Subcutaneous abdominal adipose tissue (tissue), 5 donors: ENCODE results near the gene CEP112.

Experiments
- H3K27ac ChIP-seq: one replicate; pipeline ENCODE4 v1.7.0; 2013; ENCODE audit warnings: low read depth, mild to moderate bottlenecking, inconsistent platforms, low read length, moderate library complexity
- H3K27me3 ChIP-seq, 5 donors: one replicate each; pipeline ENCODE4 v1.7.0; 2013; ENCODE audit warnings: low read length in 5 of 5, inconsistent platforms in 1 of 5; ENCODE audit not compliant: control insufficient read depth in 5 of 5, insufficient read depth in 4 of 5
- H3K36me3 ChIP-seq, 5 donors: one replicate each; pipeline ENCODE4 v1.7.0; 2013; ENCODE audit warnings: low read length in 5 of 5; ENCODE audit not compliant: control insufficient read depth in 5 of 5, insufficient read depth in 5 of 5
- H3K4me1 ChIP-seq, 5 donors: one replicate each; pipeline ENCODE4 v1.7.0; 2013; ENCODE audit warnings: low read length in 5 of 5, mild to moderate bottlenecking in 3 of 5, moderate library complexity in 1 of 5; ENCODE audit not compliant: control insufficient read depth in 5 of 5, insufficient read depth in 5 of 5
- H3K4me3 ChIP-seq, 5 donors: one replicate each; pipeline ENCODE4 v1.7.0; 2013; ENCODE audit warnings: low read length in 5 of 5, low read depth in 1 of 5
- H3K9ac ChIP-seq, 5 donors: one replicate each; pipeline ENCODE4 v1.7.0; 2013; ENCODE audit warnings: low read length in 5 of 5, mild to moderate bottlenecking in 4 of 5, moderate library complexity in 3 of 5
- H3K9me3 ChIP-seq, 5 donors: one replicate each; pipeline ENCODE4 v1.7.0; 2013; ENCODE audit warnings: low read length in 5 of 5; ENCODE audit not compliant: control insufficient read depth in 5 of 5
- donor health status: healthy.
- donor health status: healthy.
- donor health status: healthy.
- donor health status: healthy.
- donor health status: healthy.

CEP112 gene

DNA sequence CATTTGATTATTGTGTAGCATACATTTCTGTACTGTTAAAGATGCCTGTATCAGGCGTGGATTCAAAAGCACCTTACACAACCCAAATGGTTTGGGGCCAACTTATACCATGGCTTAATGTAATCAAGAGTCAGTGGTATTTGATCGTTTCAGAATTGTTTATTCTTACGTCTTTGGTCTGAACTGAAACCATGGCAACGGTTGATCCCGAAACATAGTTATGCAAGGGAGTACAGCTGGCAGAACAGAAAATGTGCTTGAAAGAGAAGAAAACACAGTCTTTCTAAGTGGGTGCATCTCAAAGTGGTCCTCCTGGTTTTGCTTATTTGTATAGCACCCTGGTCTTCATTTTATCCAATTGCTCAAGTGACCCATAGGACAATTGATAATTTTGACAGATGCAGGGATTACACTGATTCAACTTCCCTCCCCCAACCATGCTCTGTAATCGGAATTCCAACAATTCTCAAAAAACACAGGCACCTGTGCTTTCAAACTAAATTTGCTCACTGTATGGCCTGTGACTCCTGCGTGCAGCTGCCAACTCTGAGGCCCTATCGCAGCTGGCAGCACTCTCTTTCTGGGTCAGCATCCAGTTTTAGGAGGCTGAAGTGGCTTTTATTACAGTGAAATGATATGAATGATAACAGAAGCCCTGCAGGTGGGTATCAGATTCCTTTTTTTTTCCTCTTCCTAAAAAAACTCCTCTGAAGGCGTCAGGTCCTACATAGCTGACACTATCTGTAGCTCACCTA lies 553.5 kb downstream of the CEP112 start:
- no peak overlapping the region for H3K27ac ChIP-seq
- H3K9me3 ChIP-seq, result peaks cover 0 to 4% (median 0%) of the 10 kb centered on the region in 5 donors

DNA sequence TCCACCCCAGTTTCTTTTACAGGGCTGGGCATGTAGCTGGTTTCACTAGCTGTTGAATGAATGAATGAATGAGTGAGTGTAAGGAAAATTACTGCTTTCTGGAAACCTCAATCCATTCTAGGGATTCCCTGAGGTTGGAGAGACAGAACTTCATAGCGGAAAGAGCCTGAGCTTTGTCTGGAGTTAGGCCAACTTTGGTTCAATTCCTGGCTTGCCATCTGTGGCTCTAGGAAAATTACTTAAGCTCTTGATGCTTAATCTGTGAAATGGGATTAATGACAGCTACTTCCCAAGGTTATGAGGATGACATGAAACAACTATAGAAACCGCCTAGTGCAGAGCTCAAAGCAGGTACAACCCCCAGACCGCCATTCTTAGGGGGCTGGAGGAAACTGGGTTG lies 554.1 kb downstream of the CEP112 start:
- H3K27me3 ChIP-seq, result no peaks in the 10 kb centered on the region
- no peak overlapping the region for H3K27ac ChIP-seq
- H3K4me3 ChIP-seq, result no peak overlapping the region
- peaks cover 0 to 3% (median 2%) of the 10 kb centered on the region in 5 donors for H3K36me3 ChIP-seq
- no peak overlapping the region for H3K9ac ChIP-seq
- H3K4me1 ChIP-seq, result peaks cover 0 to 3% (median 0%) of the 10 kb centered on the region in 5 donors
- peaks cover 0 to 4% (median 0%) of the 10 kb centered on the region in 5 donors for H3K9me3 ChIP-seq

More for the DNA sequence above, 553.5 kb downstream of the CEP112 start:
- no peaks in the 10 kb centered on the region for H3K27me3 ChIP-seq
- H3K36me3 ChIP-seq, result peaks cover 0 to 2% (median 0%) of the 10 kb centered on the region in 5 donors
- H3K4me1 ChIP-seq, result peaks cover 0 to 3% (median 0%) of the 10 kb centered on the region in 5 donors
- no peak overlapping the region for H3K9ac ChIP-seq
- H3K4me3 ChIP-seq, result no peak overlapping the region

DNA sequence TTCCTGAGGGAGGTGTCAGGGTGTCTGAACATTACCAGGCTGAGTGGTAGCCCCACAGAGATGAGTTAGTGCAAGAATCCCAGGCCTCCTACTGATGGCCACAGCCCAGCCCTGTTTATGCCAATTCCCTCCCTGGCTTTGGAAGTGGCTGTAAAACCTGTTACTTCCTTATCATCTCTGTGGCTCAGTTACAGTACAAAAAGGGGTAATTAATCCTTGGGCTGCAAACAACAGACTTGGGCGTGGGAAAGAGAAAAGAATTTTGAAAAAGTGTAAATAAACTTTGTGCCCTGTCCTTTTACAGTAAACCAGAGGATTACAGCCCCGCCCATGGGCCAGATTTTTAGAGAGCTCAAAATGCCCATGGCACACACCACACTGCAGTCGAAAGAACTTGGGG lies 557.4 kb downstream of the CEP112 start:
- H3K27ac ChIP-seq, result no peak overlapping the region
- H3K9me3 ChIP-seq, result no peaks in the 10 kb centered on the region
- no peak overlapping the region for H3K9ac ChIP-seq
- H3K27me3 ChIP-seq, result no peaks in the 10 kb centered on the region
- no peak overlapping the region for H3K4me3 ChIP-seq
- H3K36me3 ChIP-seq, result peaks cover 0 to 3% (median 2%) of the 10 kb centered on the region in 5 donors
- peaks cover 0 to 3% (median 0%) of the 10 kb centered on the region in 5 donors for H3K4me1 ChIP-seq

DNA sequence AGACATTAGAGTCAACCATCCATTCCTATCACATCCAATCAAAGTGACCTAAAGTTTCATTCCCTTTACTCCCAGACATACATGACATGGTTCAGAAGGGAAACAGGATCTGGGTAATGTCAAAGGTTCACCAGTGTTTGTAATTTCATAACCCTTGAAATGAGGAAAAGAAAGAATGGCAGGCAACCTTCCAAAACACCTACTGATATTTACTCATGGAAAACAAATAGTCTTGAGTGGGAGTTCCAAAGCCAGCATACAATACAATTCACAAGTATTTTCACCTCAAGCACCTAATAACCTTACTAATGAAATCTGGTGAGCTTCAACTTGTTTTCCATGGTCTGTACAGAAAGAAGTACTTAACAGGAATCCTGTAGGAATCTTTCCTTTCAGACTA lies 557.9 kb downstream of the CEP112 start:
- H3K27me3 ChIP-seq, result no peaks in the 10 kb centered on the region
- peaks cover 0 to 3% (median 2%) of the 10 kb centered on the region in 5 donors for H3K36me3 ChIP-seq
- no peak overlapping the region for H3K27ac ChIP-seq
- H3K9me3 ChIP-seq, result no peaks in the 10 kb centered on the region
- H3K9ac ChIP-seq, result no peak overlapping the region
- H3K4me3 ChIP-seq, result no peak overlapping the region
- H3K4me1 ChIP-seq, result peaks cover 0 to 3% (median 0%) of the 10 kb centered on the region in 5 donors

DNA sequence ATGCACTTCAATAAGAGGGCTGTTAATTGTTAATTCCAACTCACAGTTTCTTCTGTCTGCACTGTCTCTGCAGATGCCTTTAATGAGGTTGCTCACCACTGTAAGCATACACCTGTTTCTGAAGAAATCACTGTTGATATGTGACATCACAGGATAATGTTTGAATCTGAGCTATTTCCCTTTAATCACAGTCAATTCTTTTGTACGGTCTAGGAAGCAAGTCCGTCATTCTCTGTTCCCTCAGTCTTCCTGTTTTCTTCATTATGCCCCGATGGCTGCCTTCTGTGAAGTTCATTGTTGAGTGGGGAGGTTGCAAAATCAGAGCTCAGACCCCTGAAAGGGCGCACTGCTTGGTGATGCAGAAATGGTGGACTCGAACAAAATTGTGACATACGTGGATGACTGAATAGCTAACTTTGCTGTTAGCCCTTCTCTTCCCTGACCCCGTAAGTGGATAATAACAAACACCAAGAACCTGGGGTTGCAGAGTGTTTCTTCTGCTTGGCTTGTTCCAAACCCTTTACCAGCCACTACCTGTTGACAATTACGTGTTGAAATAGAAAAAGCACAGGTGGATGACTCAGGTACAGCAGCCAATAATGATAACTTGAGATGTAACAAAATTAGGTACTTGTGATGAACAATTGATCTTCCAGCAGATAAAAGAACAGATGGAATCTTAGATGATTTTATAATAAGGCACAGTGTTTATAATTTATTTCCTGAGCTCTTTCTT lies 558.6 kb downstream of the CEP112 start:
- no peaks in the 10 kb centered on the region for H3K27me3 ChIP-seq
- peaks cover 0 to 3% (median 2%) of the 10 kb centered on the region in 5 donors for H3K36me3 ChIP-seq
- no peak overlapping the region for H3K4me3 ChIP-seq
- peaks cover 0 to 3% (median 0%) of the 10 kb centered on the region in 5 donors for H3K4me1 ChIP-seq
- H3K27ac ChIP-seq, result no peak overlapping the region
- no peak overlapping the region for H3K9ac ChIP-seq
- no peaks in the 10 kb centered on the region for H3K9me3 ChIP-seq

DNA sequence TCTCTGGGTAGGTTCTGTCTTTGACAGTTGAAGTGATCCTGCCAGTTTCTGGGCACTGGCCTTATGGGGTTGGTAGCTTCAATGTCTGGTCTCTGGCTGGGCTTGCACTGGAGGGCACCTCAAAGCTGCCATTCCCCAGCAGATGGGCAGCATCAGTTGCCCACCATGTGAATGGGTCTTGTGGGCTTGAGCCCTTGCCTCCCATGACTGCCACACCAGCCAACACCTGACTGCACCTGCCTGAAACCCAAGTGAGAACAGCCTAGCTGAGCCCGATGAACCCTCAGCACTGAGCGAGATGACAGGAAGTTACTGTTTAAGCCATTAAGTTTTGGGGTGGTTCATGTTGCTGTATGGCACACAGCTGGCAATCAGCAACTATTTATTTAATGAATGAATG lies 561.4 kb downstream of the CEP112 start:
- Histone ChIP-seq H3K27ac (no peak overlapping the region), H3K4me1 (peaks cover 0 to 3% (median 0%) of the 10 kb centered on the region in 5 donors), H3K9ac (no peak overlapping the region), H3K36me3 (peaks cover 0 to 3% (median 0%) of the 10 kb centered on the region in 5 donors), H3K27me3 (no peaks in the 10 kb centered on the region), H3K4me3 (no peak overlapping the region), H3K9me3 (no peaks in the 10 kb centered on the region)

DNA sequence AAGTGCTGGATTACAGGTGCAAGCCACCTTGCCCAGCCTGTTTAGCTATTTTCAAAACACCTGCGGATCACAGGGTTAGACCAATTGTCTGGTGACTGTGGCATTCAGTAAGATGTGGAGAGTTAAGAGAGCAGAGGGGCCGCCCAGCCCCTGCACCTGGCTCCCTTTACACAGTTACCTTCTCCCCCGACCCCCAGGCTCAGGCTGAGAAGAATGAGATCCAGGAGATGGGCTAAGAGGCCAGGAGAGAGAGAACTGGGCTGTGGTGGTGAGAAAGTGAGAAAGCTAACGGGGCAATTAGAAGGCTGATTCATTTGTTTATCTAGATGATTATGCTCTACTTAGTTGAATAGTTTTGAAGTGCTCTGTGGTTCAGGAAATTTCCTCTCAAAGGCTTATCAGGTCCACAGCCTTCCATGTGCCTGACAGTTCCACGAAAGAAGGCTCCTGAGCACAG lies 562.7 kb downstream of the CEP112 start:
- no peaks in the 10 kb centered on the region for H3K9me3 ChIP-seq
- no peaks in the 10 kb centered on the region for H3K27me3 ChIP-seq
- H3K27ac ChIP-seq, result no peak overlapping the region

DNA sequence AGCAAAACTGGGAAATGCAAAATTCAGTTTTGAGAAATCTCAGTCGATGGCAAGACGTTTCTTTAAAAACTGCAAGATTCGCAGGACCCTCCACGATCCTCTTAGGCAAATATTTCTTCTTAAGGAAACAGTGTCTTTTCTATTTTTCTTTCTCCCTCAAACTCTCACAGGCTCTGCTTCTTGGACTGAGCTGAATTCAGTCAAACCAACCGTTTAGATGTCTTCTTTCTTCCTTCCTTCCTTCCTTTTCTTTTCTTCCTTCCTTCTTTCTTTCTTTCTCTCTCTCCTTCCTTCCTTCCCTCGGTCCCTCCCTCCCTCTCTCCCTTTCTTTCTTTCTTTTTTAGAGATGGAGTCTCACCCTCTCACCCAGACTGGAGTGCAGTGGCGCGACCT lies 563.3 kb downstream of the CEP112 start:
- H3K27ac ChIP-seq, result no peak overlapping the region

More for the DNA sequence above, 562.7 kb downstream of the CEP112 start:
- H3K4me3 ChIP-seq, result no peak overlapping the region
- peaks cover 0 to 4% (median 2%) of the 10 kb centered on the region in 5 donors for H3K4me1 ChIP-seq
- H3K36me3 ChIP-seq, result peaks cover 0 to 3% (median 0%) of the 10 kb centered on the region in 5 donors
- no peak overlapping the region for H3K9ac ChIP-seq

DNA sequence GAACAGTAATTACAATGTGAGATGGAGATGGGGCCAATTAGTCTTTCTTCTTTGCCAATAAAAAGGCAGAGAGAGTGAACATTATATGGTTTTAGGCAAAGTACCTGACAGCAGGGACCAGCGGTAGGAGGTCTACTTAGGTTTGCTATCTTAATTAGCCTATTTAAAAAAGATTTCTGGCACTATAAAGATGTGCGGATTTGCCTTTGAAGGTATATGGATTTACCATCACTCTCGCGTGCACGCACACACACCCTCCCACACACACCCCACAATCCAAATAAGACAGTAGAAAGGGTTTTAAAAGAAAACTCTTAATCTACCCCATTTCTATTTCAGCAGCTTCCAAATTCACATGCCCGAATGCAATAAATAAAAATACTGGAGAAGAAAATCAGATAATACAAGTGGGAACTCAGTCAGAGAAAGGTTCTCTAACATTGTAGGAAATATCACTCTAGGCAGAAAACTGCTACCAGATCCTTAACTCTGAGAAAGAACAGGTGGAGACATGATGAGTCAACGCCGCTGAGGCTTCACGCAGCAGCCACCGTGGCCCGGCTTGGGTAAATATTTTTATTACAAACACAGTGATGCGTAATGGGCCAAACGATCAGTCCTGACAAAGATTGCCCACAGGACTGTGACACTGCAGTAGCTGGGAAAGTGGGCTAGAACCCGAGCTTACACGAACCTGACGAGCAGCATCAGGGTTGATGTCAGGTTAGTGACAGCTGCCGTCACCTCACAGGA lies 563.9 kb downstream of the CEP112 start:
- Histone ChIP-seq H3K9ac (no peak overlapping the region), H3K27ac (no peak overlapping the region), H3K27me3 (no peaks in the 10 kb centered on the region), H3K4me3 (no peak overlapping the region), H3K4me1 (peaks cover 0 to 6% (median 0%) of the 10 kb centered on the region in 5 donors), H3K36me3 (peaks cover 0 to 2% (median 0%) of the 10 kb centered on the region in 5 donors), H3K9me3 (no peaks in the 10 kb centered on the region)

More for the DNA sequence above, 563.3 kb downstream of the CEP112 start:
- Histone ChIP-seq H3K9me3 (no peaks in the 10 kb centered on the region), H3K27me3 (no peaks in the 10 kb centered on the region), H3K4me3 (no peak overlapping the region), H3K36me3 (peaks cover 0 to 3% (median 0%) of the 10 kb centered on the region in 5 donors), H3K4me1 (peaks cover 0 to 6% (median 0%) of the 10 kb centered on the region in 5 donors), H3K9ac (no peak overlapping the region)
